ENCODE results near the gene FAM177A1. TPM values are rescaled to one million over a fixed set of nuclear protein-coding genes. Genes with fewer than 3 reads are reported as not detected.

FAM177A1 gene
- total and polyA plus RNA-seq, 8 donors: 21.3 to 32.9 (median 31.9) TPM

GRCh38 chr14:35112641-35113040 lies 66.6 kb downstream of the FAM177A1 start:
- FAIRE-seq: no peak
- H3K4me1 ChIP-seq: no peaks in the 10 kb centered on the region
- no peaks in the 10 kb centered on the region for H3K27me3 ChIP-seq
- H3K9me3 ChIP-seq: no peaks in the 10 kb centered on the region
- 78 to 83% methylated on average over 2 of the region's 2 CpGs for whole genome bisulfite sequencing, 2 donors
- no peak overlapping the region for H3K27ac ChIP-seq
- H3K4me3 ChIP-seq: no peak overlapping the region
- DNase-seq: no peak
- no peak for TF ChIP-seq CTCF (IDR thresholded peaks at IDR 0.05)
- ATAC-seq: no peak
- intact Hi-C loops (cut with DNase I): no loop called here
- peaks cover 0 to 15% (median 0%) of the 10 kb centered on the region in 3 donors for H3K36me3 ChIP-seq

- Histone ChIP-seq H3K36me3 (peaks cover 0 to 15% (median 0%) of the 10 kb centered on the region in 3 donors), H3K27ac (no peak overlapping the region), H3K9me3 (no peaks in the 10 kb centered on the region), H3K4me1 (no peaks in the 10 kb centered on the region), H3K27me3 (no peaks in the 10 kb centered on the region), H3K4me3 (no peak overlapping the region)
- DNase-seq: no peak
- ATAC-seq: no peak
- intact Hi-C loops (cut with DNase I): no loop called here
- FAIRE-seq: no peak
- no peak for TF ChIP-seq CTCF (IDR thresholded peaks at IDR 0.05)
- 90 to 99% methylated on average over 4 of the region's 4 CpGs for WGBS, 2 donors
These were observed 67.4 kb downstream of the FAM177A1 start for GRCh38 chr14:35113308-35113950.

- H3K4me3 ChIP-seq: no peak overlapping the region
- TF ChIP-seq CTCF (IDR thresholded peaks at IDR 0.05): no peak
- H3K9me3 ChIP-seq: no peaks in the 10 kb centered on the region
- no peak for DNase-seq
- H3K4me1 ChIP-seq: no peaks in the 10 kb centered on the region
- 70 to 86% methylated on average over 2 of the region's 2 CpGs for WGBS, 2 donors
- no peak for ATAC-seq
- no peak overlapping the region for H3K27ac ChIP-seq
- H3K27me3 ChIP-seq: no peaks in the 10 kb centered on the region
- peaks cover 0 to 15% (median 0%) of the 10 kb centered on the region in 3 donors for H3K36me3 ChIP-seq
- intact Hi-C loops (cut with DNase I): no loop called here
- FAIRE-seq: no peak
These were observed 68.0 kb downstream of the FAM177A1 start for GRCh38 chr14:35114036-35114435.

GRCh38 chr14:35116242-35116641 lies 70.2 kb downstream of the FAM177A1 start:
- H3K27ac ChIP-seq: no peak overlapping the region
- no peak for FAIRE-seq
- H3K4me3 ChIP-seq: no peak overlapping the region
- no peaks in the 10 kb centered on the region for H3K9me3 ChIP-seq
- H3K27me3 ChIP-seq: no peaks in the 10 kb centered on the region
- DNase-seq: no peak
- ATAC-seq: no peak
- no peaks in the 10 kb centered on the region for H3K4me1 ChIP-seq
- no peak for TF ChIP-seq CTCF (IDR thresholded peaks at IDR 0.05)
- intact Hi-C loops (cut with DNase I): no loop called here
- peaks cover 0 to 4% (median 0%) of the 10 kb centered on the region in 3 donors for H3K36me3 ChIP-seq
- 93 to 96% methylated on average over 4 of the region's 4 CpGs for WGBS, 2 donors

GRCh38 chr14:35117112-35117511 lies 71.0 kb downstream of the FAM177A1 start:
- no peaks in the 10 kb centered on the region for H3K9me3 ChIP-seq
- H3K27me3 ChIP-seq: no peaks in the 10 kb centered on the region
- FAIRE-seq (no peak), ATAC-seq (no peak), DNase-seq (no peak)
- peaks cover 0 to 1% (median 0%) of the 10 kb centered on the region in 3 donors for H3K36me3 ChIP-seq
- no peaks in the 10 kb centered on the region for H3K4me1 ChIP-seq
- intact Hi-C loops (cut with DNase I): no loop called here
- no peak overlapping the region for H3K27ac ChIP-seq
- H3K4me3 ChIP-seq: no peak overlapping the region
- WGBS, 2 donors: 91 to 100% methylated on average over 2 of the region's 2 CpGs
- no peak for TF ChIP-seq CTCF (IDR thresholded peaks at IDR 0.05)

All from pancreas (tissue), 10 donors.